Measurements from ENCODE around the gene DNAJC19. TPM values are rescaled to one million over a fixed set of nuclear protein-coding genes. Genes with fewer than 3 reads are reported as not detected.

The DNAJC19 gene
- total RNA-seq, 1 experiment from 2014 or later: 56.8 TPM

GRCh38 chr3:180959691-180960090 is 29.8 kb downstream of the DNAJC19 start:
- Histone ChIP-seq H3K4me3 (ENCODE audit: low read depth in 2 of 2, low read length in 2 of 2) (no peak overlapping the region), H3K36me3 (ENCODE audit: control insufficient read depth, insufficient read depth, low read length) (peaks cover 67% of the 10 kb centered on the region), H3K4me1 (ENCODE audit: control insufficient read depth, insufficient read depth, low read length) (no peaks in the 10 kb centered on the region), H3K9me3 (ENCODE audit: control insufficient read depth, insufficient read depth, low read depth, low read length) (no peaks in the 10 kb centered on the region), H3K27me3 (ENCODE audit: control insufficient read depth, insufficient read depth, low read length) (no peaks in the 10 kb centered on the region), H3K27ac (ENCODE audit: low read length) (no peak overlapping the region)
- TF ChIP-seq TCF7L2 (IDR thresholded peaks at IDR 0.05; ENCODE audit: low read depth, low read length): no peak
- intact Hi-C loops (cut with micrococcal nuclease; ENCODE audit: unreplicated experiment) (no loop called here), in situ Hi-C loops (cut with HindIII; ENCODE audit: low pct_unique_long_range_greater_than_20kb, low sequenced_read_pairs) (no loop called here)
- DNase-seq (ENCODE audit: low read depth, low spot score) (no peak), ATAC-seq (no peak)
- BruUV-seq (replicated peaks): no TSS peak
- ChIA-PET POLR2A (no interaction called here), CTCF (no interaction called here)

- BruUV-seq (replicated peaks): no TSS peak
- H3K4me1 ChIP-seq (ENCODE audit: control insufficient read depth, insufficient read depth, low read length): no peaks in the 10 kb centered on the region
- TF ChIP-seq CTCF (IDR thresholded peaks at IDR 0.05) (no peak), TCF7L2 (IDR thresholded peaks at IDR 0.05; ENCODE audit: low read depth, low read length) (no peak), POLR2AphosphoS5 (IDR thresholded peaks at IDR 0.05; ENCODE audit: low read depth, low read length) (no peak), SIN3A (IDR thresholded peaks at IDR 0.05; ENCODE audit: borderline replicate concordance, insufficient read depth, low read depth, low read length) (no peak), REST (IDR thresholded peaks at IDR 0.05; ENCODE audit: insufficient read depth in 1 of 2, low read depth in 2 of 2, low read length in 1 of 2) (no peak)
- H3K27me3 ChIP-seq (ENCODE audit: control insufficient read depth, insufficient read depth, low read length): no peaks in the 10 kb centered on the region
- in situ Hi-C loops (cut with HindIII; ENCODE audit: low pct_unique_long_range_greater_than_20kb, low sequenced_read_pairs) (no loop called here), intact Hi-C loops (cut with micrococcal nuclease; ENCODE audit: unreplicated experiment) (no loop called here)
- no peaks in the 10 kb centered on the region for H3K9me3 ChIP-seq (ENCODE audit: control insufficient read depth, insufficient read depth, low read depth, low read length)
- peaks cover 42% of the 10 kb centered on the region for H3K36me3 ChIP-seq (ENCODE audit: control insufficient read depth, insufficient read depth, low read length)
- CTCF ChIA-PET: no interaction called here
- no peak overlapping the region for H3K27ac ChIP-seq (ENCODE audit: low read length)
- H3K4me3 ChIP-seq (ENCODE audit: low read depth in 2 of 2, low read length in 2 of 2): no peak overlapping the region
- no peak for DNase-seq (ENCODE audit: low read depth, low spot score)
- POLR2A ChIA-PET: no interaction called here
- ATAC-seq: no peak
These were observed 41.7 kb downstream of the DNAJC19 start for GRCh38 chr3:180947761-180948390.

GRCh38 chr3:180940826-180941225 is 48.7 kb downstream of the DNAJC19 start:
- no peak overlapping the region for H3K4me3 ChIP-seq (ENCODE audit: low read depth in 2 of 2, low read length in 2 of 2)
- intact Hi-C loops (cut with micrococcal nuclease; ENCODE audit: unreplicated experiment) (no loop called here), in situ Hi-C loops (cut with HindIII; ENCODE audit: low pct_unique_long_range_greater_than_20kb, low sequenced_read_pairs) (no loop called here)
- ChIA-PET POLR2A (no interaction called here), CTCF (no interaction called here)
- peaks cover 11% of the 10 kb centered on the region; the same call in 1 of the 2 replicates for H3K36me3 ChIP-seq (ENCODE audit: control insufficient read depth, insufficient read depth, low read length)
- no peaks in the 10 kb centered on the region for H3K9me3 ChIP-seq (ENCODE audit: control insufficient read depth, insufficient read depth, low read depth, low read length)
- no TSS peak for BruUV-seq (replicated peaks)
- DNase-seq (ENCODE audit: low read depth, low spot score): no peak
- H3K27ac ChIP-seq (ENCODE audit: low read length): no peak overlapping the region
- H3K4me1 ChIP-seq (ENCODE audit: control insufficient read depth, insufficient read depth, low read length): no peaks in the 10 kb centered on the region
- TF ChIP-seq POLR2AphosphoS5 (IDR thresholded peaks at IDR 0.05; ENCODE audit: low read depth, low read length): no peak
- TF ChIP-seq TCF7L2 (IDR thresholded peaks at IDR 0.05; ENCODE audit: low read depth, low read length): no peak
- TF ChIP-seq CTCF (IDR thresholded peaks at IDR 0.05): no peak
- TF ChIP-seq SIN3A (IDR thresholded peaks at IDR 0.05; ENCODE audit: borderline replicate concordance, insufficient read depth, low read depth, low read length): no peak
- no peak for TF ChIP-seq REST (IDR thresholded peaks at IDR 0.05; ENCODE audit: insufficient read depth in 1 of 2, low read depth in 2 of 2, low read length in 1 of 2)
- ATAC-seq: no peak
- no peaks in the 10 kb centered on the region for H3K27me3 ChIP-seq (ENCODE audit: control insufficient read depth, insufficient read depth, low read length)

Data from Panc1 (cell line).